A172 (cell line): ENCODE data around the gene ENAH. TPM values are rescaled to one million over a fixed set of nuclear protein-coding genes. Genes with fewer than 3 reads are reported as not detected.

Experiments
- DNase-seq: peaks from one replicate; pipeline ENCODE4 v3.0.0-alpha.2; 2015; ENCODE audit warnings: low spot score
- total RNA-seq: library from RNA; depleted of rRNA; stranded (reverse); fragments of >200 nt; shearing (Covaris generic); gene quantifications from 2 replicates; pipeline ENCODE4 v1.2.3, GENCODE V29; 2014

ENAH gene
- total RNA-seq, 1 experiment from 2014 or later = 129 TPM

GRCh38 chr1:225500624-225501192 lies 152.2 kb downstream of the ENAH start:
- no peak for DNase-seq

- no peak for DNase-seq
These were observed 154.3 kb downstream of the ENAH start for GRCh38 chr1:225498549-225499136.

DNA sequence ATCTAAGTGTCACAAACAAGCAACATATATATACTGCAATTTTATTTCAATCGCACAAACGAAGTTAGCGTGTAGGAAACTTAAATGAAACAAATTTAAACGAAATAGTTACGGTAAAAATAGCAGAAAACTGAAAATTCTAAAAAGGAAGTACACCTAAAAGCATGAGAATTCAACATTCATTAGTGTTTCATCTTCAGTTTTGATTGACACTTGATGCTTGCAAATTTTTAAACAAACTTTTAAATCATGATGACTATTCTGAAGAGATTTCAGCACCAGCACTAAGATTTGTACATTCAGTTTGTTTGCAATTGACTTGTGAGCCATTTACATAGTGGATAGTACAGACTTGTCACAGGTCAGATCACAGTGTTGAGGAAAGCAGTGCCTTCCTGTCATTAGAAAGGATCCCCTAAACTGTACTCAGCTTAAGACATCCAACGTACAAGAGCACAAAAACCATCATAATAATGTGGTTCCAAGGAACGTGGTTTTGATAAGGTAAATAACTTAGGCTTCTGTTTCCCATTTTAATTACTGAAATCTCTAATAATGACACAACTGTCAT lies 158.0 kb downstream of the ENAH start:
- DNase-seq = no peak

- DNase-seq = no peak
These were observed 159.2 kb downstream of the ENAH start for GRCh38 chr1:225493591-225494246.

GRCh38 chr1:225488676-225489075 lies 164.2 kb downstream of the ENAH start:
- no peak for DNase-seq

GRCh38 chr1:225486856-225487255 lies 166.1 kb downstream of the ENAH start:
- DNase-seq = no peak

GRCh38 chr1:225485991-225486530 lies 166.9 kb downstream of the ENAH start:
- DNase-seq = no peak

GRCh38 chr1:225485226-225485625 lies 167.7 kb downstream of the ENAH start:
- no peak for DNase-seq

DNA sequence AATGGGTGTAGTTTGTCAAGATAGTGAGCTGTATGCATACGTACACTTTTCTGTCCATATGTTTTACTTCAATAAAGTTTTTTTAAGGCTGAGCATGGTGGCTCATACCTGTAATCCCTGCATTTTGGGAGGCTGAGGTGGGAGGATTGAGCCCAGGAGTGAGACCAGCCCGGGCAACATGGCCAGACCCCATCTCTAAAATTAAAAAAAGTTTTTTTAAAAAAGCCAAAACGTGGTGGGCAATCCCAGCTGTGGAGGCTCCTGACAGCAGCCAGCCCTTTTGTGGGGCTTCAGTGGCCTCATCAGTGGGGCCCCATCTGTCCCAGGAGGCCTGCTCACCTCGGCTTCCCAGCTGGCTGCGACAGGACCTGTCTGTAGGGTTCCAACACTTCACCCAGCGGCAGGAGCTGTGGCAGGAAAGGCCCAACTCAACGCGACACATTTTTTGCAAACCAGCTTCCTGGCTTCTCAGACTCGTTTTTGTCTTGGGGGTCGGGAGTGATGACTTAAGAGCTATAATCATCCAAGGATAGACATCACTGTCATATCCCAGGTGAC lies 168.2 kb downstream of the ENAH start:
- no peak for DNase-seq

DNA sequence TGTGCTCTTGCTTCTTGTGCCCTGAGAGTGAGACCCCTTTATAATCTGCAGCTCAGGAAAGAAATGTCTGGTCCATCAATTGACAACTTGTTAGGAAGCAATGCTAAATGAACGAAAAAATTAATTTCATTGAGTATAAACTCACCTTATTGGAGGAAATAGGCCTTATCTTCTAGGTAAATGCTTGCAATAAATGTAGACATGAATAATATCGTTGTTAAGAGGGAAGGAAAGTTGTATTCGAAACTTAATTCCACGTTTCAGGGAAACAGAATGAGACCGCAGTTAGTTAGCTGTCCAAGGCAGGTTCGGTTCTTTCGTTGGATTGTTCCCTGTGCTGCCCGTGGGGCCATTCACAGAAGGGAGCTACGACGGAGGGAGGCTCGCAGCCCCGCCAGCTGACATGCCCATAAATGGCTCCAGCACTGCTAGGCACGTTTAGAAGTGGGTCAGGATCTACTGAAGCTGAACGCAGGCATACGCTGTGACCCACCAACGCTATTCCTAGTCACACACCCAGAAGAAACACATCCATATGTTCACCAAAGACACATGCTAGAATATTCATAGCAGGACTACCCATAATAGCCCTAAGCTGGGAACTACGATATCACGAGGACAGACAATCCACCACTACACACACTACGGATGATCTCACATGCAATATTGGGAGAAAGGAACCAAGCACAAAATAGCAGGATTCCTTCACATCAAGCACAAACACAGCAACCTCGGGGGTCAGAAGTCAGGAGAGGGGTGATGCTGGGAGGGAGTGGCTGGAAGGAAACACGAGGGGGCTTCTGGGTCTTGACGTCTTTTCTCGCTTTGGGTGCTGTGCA lies 168.9 kb downstream of the ENAH start:
- no peak for DNase-seq

DNA sequence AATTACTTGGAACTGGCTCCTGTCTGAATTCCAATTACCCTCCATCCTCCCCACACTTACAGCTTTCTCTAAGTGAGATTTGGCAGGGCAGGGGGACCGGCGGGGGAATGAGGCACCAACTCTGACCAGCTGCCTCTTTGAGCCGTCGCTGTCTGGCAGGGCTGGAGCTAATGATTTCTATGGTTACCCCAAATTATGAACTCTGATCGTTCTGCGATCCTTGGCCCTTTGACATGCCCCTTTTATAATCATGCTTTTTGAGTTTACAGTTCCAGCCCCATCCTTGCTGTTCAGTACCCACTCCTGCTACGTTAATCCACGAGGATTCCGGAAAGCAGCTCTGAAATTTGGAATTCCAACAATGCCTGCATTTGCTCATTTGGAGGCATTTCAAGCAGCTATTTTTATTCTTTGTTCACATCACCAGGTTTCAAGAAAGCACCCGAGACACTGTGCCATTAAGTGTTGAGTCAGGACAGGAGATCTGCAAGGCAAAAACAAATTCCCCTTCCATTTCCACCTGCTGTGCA lies 170.4 kb downstream of the ENAH start:
- DNase-seq = peak; percentile 60

- DNase-seq = no peak
These were observed 171.2 kb downstream of the ENAH start for GRCh38 chr1:225481738-225482137.

GRCh38 chr1:225480825-225481434 lies 172.0 kb downstream of the ENAH start:
- DNase-seq = peak; percentile 40

DNA sequence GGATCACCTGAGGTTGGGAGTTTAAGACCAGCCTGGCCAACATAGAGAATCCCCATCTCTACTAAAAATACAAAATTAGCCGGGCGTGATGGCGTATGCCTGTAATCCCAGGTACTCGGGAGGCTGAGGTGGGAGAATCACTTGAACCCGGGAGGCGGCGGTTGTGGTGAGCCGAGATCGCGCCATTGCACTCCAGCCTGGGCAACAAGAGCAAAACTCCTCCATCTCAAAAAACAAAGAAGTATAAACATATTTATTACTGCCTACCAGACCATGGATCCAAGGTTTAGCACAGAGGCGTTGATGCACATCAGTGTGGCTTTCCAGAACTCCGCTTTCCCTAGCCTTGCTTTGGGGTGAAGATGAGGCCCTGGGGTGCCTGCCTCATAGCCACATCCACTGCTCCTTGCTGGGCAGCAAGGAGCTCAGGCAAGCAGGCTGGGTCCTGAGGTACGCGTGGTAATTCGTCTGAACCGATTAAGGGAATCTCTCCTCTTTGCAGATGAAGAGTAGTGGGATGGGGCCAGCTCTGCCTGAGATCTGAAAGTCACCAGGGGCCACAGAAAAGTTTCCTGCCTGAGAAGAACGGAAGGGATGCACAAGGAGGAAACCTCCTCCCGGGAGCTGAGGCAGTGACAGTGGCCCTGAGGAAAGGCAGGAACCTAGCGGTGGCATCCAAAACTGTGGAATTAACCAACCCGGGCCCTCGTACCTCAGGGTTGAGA lies 172.8 kb downstream of the ENAH start:
- no peak for DNase-seq

- no peak for DNase-seq
These were observed 173.6 kb downstream of the ENAH start for GRCh38 chr1:225479341-225479740.

- DNase-seq = no peak
These were observed 175.5 kb downstream of the ENAH start for GRCh38 chr1:225477296-225477911.

DNA sequence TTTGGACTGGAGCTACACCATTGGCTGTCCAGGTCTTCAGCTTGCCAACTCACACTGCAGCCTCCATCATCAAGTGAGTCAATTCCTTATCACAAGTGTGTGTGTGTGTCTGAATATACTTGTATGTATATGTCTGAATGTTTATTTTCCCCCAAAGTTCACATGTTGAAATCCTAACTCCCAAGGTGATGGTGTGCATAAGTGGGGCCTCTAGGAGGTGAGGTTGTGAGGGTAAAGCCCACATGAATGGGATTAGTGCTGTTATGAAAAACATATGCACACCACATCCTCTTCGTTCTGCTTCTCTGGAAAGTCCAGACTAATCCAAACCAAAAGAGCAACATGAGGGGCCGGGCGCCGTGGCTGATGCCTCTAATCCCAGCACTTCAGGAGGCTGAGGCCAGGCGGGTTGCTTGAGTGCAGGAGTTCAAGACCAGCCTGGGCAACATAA lies 176.4 kb downstream of the ENAH start:
- DNase-seq = no peak

- DNase-seq = no peak
These were observed 176.8 kb downstream of the ENAH start for GRCh38 chr1:225476100-225476511.

DNA sequence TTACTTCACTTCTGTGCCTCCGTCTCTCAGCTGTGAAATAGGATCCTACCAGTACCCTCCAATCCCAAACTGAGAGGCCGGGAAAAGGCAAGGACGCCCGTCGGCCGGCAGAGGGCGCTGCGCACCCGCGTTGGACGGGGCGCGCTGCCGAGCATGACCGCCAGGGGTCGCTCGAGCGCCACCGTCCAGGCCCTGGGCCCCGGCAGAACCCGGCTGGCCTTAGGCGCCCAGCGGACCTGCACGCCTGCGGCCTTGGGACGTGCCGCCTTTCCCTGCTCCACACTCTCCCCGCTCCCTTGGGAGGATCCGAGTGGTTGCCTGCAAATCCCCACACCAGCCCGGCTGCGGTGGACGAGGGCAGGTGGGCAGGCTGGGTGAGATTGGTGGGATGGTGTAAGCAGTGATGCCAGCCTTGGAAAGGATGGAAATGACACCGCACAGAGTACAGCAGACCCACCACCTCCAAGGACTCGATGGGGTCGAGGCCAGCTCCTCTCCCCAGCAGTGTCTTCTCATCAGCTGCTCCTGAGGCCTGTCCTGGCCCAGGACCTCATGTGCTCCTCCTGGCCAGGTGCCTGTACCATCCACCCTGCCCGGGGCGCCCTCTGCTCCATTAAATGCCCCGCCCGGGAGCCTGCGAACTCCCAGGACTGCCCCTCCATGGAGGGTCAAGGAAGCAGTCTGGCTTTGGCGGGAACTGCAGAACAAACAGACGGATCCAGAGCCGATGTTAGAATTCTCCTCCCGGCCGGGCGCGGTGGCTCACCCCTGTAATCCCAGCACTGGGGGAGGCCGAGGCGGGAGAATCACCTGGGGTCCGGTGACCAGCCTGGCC lies 177.7 kb downstream of the ENAH start:
- no peak for DNase-seq
